Kidney capillary endothelial cell (primary cell): ENCODE results near the gene KIF7.
A peak's percentile ranks its signal among the peaks of the same experiment; 100 is the strongest.

Experiments used
- DNase-seq: peaks from one replicate; pipeline ENCODE4 v3.0.0-alpha.2; 2018; ENCODE audit warnings: low spot score

The KIF7 gene

GRCh38 chr15:89647191-89647851 is 7.9 kb downstream of the KIF7 start:
- DNase-seq, result peak; percentile 60

- DNase-seq, result no peak
Measured at GRCh38 chr15:89646416-89647141, 8.7 kb downstream of the KIF7 start.

- DNase-seq, result no peak
Measured at GRCh38 chr15:89645680-89646079, 9.6 kb downstream of the KIF7 start.

GRCh38 chr15:89642106-89642505 is 13.2 kb downstream of the KIF7 start:
- no peak for DNase-seq

- no peak for DNase-seq
Measured at GRCh38 chr15:89641053-89641452, 14.2 kb downstream of the KIF7 start.

GRCh38 chr15:89640245-89640644 is 15.0 kb downstream of the KIF7 start:
- DNase-seq, result no peak

GRCh38 chr15:89633585-89633984 is 21.7 kb downstream of the KIF7 start:
- no peak for DNase-seq

GRCh38 chr15:89632563-89633430 is 22.5 kb downstream of the KIF7 start:
- no peak for DNase-seq

GRCh38 chr15:89631902-89632264 is 23.4 kb downstream of the KIF7 start:
- DNase-seq, result no peak

- no peak for DNase-seq
Measured at GRCh38 chr15:89630974-89631901, 24.0 kb downstream of the KIF7 start.

- DNase-seq, result no peak
Measured at GRCh38 chr15:89630260-89630659, 25.0 kb downstream of the KIF7 start.

GRCh38 chr15:89629829-89630228 is 25.4 kb downstream of the KIF7 start:
- DNase-seq, result no peak

- DNase-seq, result no peak
Measured at GRCh38 chr15:89628806-89629715, 26.2 kb downstream of the KIF7 start.

- DNase-seq, result no peak
Measured at GRCh38 chr15:89628301-89628700, 27.0 kb downstream of the KIF7 start.

- no peak for DNase-seq
Measured at GRCh38 chr15:89627256-89627970, 27.9 kb downstream of the KIF7 start.

- no peak for DNase-seq
Measured at GRCh38 chr15:89625716-89626115, 29.6 kb downstream of the KIF7 start.

GRCh38 chr15:89623165-89623564 is 32.1 kb downstream of the KIF7 start:
- no peak for DNase-seq

- DNase-seq, result no peak
Measured at GRCh38 chr15:89621547-89621946, 33.7 kb downstream of the KIF7 start.

GRCh38 chr15:89616228-89616627 is 39.0 kb downstream of the KIF7 start:
- DNase-seq, result no peak

GRCh38 chr15:89615135-89615534 is 40.1 kb downstream of the KIF7 start:
- no peak for DNase-seq
